Astrocyte (in vitro differentiated cells and primary cell): ENCODE measurements around the gene CHRNA5. TPM values are rescaled to one million over a fixed set of nuclear protein-coding genes. Genes with fewer than 3 reads are reported as not detected.

ENCODE experiments used
- DNase-seq: peaks from one replicate; pipeline ENCODE4 v3.0.0-alpha.2; 2010; ENCODE audit warnings: low read depth
- FAIRE-seq: peaks from 2 replicates; lab custom pipeline; 2011; peaks lifted over from hg19 to GRCh38; lab: Jason Lieb, UNC
- H2AFZ ChIP-seq: 2 replicates; pipeline ENCODE4 v1.6.0; 2012; ENCODE audit warnings: low read depth, low read length, inconsistent platforms
- H3K27ac ChIP-seq: 2 replicates; pipeline ENCODE4 v1.5.1; 2011; ENCODE audit warnings: low read depth, low read length, inconsistent platforms
- H3K27me3 ChIP-seq: 2 replicates; pipeline ENCODE4 v1.6.0; 2011; ENCODE audit warnings: low read length, inconsistent platforms; ENCODE audit not compliant: insufficient read depth
- H3K36me3 ChIP-seq: 2 replicates; pipeline ENCODE4 v1.5.1; 2011; ENCODE audit warnings: low read length, inconsistent platforms; ENCODE audit not compliant: insufficient read depth
- H3K4me1 ChIP-seq: 2 replicates; pipeline ENCODE4 v1.5.1; 2011; ENCODE audit warnings: low read length, inconsistent platforms; ENCODE audit not compliant: insufficient read depth
- H3K4me2 ChIP-seq: 2 replicates; pipeline ENCODE4 v1.6.0; 2012; ENCODE audit warnings: low read length, inconsistent platforms
- H3K4me3 ChIP-seq: 2 replicates; pipeline ENCODE4 v1.5.1; 2011; ENCODE audit warnings: low read depth, mild to moderate bottlenecking, low read length, inconsistent platforms; ENCODE audit not compliant: insufficient read depth
- H3K79me2 ChIP-seq: 2 replicates; pipeline ENCODE4 v1.6.0; 2012; ENCODE audit warnings: mild to moderate bottlenecking, low read length, inconsistent platforms; ENCODE audit not compliant: insufficient read depth
- H3K9ac ChIP-seq: 2 replicates; pipeline ENCODE4 v1.6.0; 2012; ENCODE audit warnings: mild to moderate bottlenecking, low read length, inconsistent platforms
- H3K9me3 ChIP-seq: 2 replicates; pipeline ENCODE4 v1.5.1; 2012; ENCODE audit warnings: low read depth, mild to moderate bottlenecking, low read length, inconsistent platforms; ENCODE audit not compliant: insufficient read depth
- H4K20me1 ChIP-seq: 2 replicates; pipeline ENCODE4 v1.6.0; 2012; ENCODE audit warnings: low read length, inconsistent platforms; ENCODE audit not compliant: insufficient read depth
- H3K27ac Mint-ChIP-seq: one replicate; pipeline ENCODE4 v1.8.0; 2021; ENCODE audit warnings: mild to moderate bottlenecking, mixed read lengths; ENCODE audit not compliant: unreplicated experiment
- H3K27me3 Mint-ChIP-seq: one replicate; pipeline ENCODE4 v1.8.0; 2021; ENCODE audit warnings: low read depth, mixed read lengths; ENCODE audit not compliant: unreplicated experiment
- H3K36me3 Mint-ChIP-seq: one replicate; pipeline ENCODE4 v1.8.0; 2021; ENCODE audit warnings: low read depth, mixed read lengths; ENCODE audit not compliant: unreplicated experiment
- H3K4me1 Mint-ChIP-seq: one replicate; pipeline ENCODE4 v1.8.0; 2021; ENCODE audit warnings: low read depth, mixed read lengths; ENCODE audit not compliant: unreplicated experiment
- H3K4me3 Mint-ChIP-seq: one replicate; pipeline ENCODE4 v1.8.0; 2021; ENCODE audit warnings: mild to moderate bottlenecking, moderate library complexity, mixed read lengths; ENCODE audit not compliant: unreplicated experiment
- H3K9me3 Mint-ChIP-seq: one replicate; pipeline ENCODE4 v1.8.0; 2021; ENCODE audit warnings: mild to moderate bottlenecking, mixed read lengths; ENCODE audit not compliant: unreplicated experiment
- CTCF ChIP-seq: IDR thresholded peaks from 2 replicates; pipeline ENCODE4 v1.5.1; 2011; ENCODE audit warnings: low read depth, mild to moderate bottlenecking, inconsistent platforms, low read length, moderate library complexity; ENCODE audit not compliant: insufficient read depth
- EZH2 ChIP-seq: IDR thresholded peaks from 2 replicates; pipeline ENCODE4 v1.6.1; 2012; ENCODE audit warnings: mild to moderate bottlenecking, low read length, inconsistent platforms; ENCODE audit not compliant: insufficient read depth
- total RNA-seq: library from RNA; stranded (reverse); gene quantifications from 2 replicates; pipeline ENCODE4 v1.2.1, GENCODE V29; 2021

CHRNA5 gene
- total RNA-seq, 1 donor from 2014 or later = 2.5 TPM

DNA sequence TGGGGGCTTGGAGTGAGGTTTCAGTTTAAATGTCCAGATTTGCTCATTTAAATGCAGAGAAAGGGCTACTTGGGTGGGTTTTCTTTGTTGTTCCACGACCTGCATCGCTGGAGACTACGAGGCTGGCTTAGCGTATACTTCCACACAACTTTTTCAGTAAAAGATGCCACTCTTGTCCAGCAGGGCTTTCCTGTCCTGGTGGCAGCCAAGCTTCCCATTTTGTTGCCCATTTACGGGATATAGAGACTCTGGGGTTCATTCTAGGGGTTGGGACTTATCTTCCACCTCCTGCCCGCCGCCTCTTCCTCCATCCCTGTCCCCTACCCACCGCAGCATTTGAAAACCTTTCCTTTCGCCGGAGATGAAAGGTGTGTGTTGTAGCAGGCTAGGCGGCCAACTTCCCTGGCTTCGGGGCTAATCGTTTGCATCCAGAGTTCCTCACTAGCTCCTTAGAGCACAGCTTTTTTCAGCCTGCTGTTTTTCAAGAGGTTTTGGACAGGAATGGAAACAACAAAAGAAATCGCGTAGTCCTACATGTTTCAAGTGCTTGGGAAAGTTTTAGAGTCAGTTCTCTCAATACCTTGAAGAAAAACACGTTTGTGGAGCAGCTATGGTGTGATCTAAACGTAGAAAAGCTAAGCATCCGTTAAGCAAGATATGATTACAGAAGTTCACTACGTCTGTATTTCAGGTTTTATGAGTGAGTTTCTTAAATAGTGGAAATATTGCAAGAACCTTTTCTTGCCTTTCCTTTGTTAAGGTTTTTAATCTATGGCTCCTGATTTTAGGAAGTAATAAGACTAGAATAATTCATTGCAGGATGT, 843 bp downstream of the CHRNA5 start:
- TF ChIP-seq CTCF (peak; percentile 9), EZH2 (no peak)
- DNase-seq = peak; percentile 9
- Histone ChIP-seq H3K4me1 (no peaks in the 10 kb centered on the region), H2AFZ (peak overlapping the region; percentile 83), H3K79me2 (no peaks in the 10 kb centered on the region), H3K9me3 (no peaks in the 10 kb centered on the region), H3K27me3 (no peaks in the 10 kb centered on the region), H3K27ac (no peak overlapping the region), H3K4me3 (peak overlapping the region; percentile 79), H4K20me1 (no peaks in the 10 kb centered on the region), H3K4me2 (peak overlapping the region; percentile 97), H3K36me3 (no peaks in the 10 kb centered on the region), H3K9ac (peak overlapping the region; percentile 57)
- H3K4me1 Mint-ChIP-seq = no peaks in the 10 kb centered on the region
- H3K27me3 Mint-ChIP-seq = peaks cover 16% of the 10 kb centered on the region
- FAIRE-seq = no peak
- peak overlapping the region; percentile 16 for H3K27ac Mint-ChIP-seq
- peak overlapping the region; percentile 85 for H3K4me3 Mint-ChIP-seq
- H3K36me3 Mint-ChIP-seq = no peaks in the 10 kb centered on the region
- no peaks in the 10 kb centered on the region for H3K9me3 Mint-ChIP-seq

DNA sequence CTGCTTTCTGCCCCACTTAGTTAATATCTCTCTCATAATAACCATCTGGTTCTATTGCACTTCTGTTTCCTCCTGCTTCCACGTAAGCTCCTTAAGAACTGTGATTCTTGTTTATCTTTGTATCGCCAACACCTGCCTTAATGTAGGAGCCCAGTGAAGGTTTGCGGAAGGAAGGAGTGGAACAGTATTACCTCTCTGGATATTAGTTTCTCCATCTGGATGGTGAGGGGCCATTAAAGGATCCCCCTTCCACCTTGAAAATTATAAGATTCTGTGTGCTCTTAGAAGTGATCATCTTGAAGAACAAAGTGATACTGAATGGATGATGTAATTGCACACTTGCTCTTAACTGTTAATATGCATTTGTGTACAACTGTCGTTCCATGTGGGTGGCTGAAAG, 2.2 kb downstream of the CHRNA5 start:
- no peak overlapping the region for H3K4me2 ChIP-seq

More for the DNA sequence above, 2.2 kb downstream of the CHRNA5 start:
- H3K27me3 ChIP-seq = no peaks in the 10 kb centered on the region
- H3K4me3 ChIP-seq = no peak overlapping the region
- H3K36me3 Mint-ChIP-seq = no peaks in the 10 kb centered on the region
- H3K4me3 Mint-ChIP-seq = no peak overlapping the region
- no peak overlapping the region for H2AFZ ChIP-seq
- no peak overlapping the region for H3K9ac ChIP-seq
- H3K4me1 Mint-ChIP-seq = no peaks in the 10 kb centered on the region
- H4K20me1 ChIP-seq = no peaks in the 10 kb centered on the region
- FAIRE-seq (no peak), DNase-seq (no peak)
- H3K36me3 ChIP-seq = no peaks in the 10 kb centered on the region
- no peaks in the 10 kb centered on the region for H3K79me2 ChIP-seq
- no peak for TF ChIP-seq EZH2
- TF ChIP-seq CTCF = no peak
- no peak overlapping the region for H3K27ac ChIP-seq
- no peaks in the 10 kb centered on the region for H3K4me1 ChIP-seq
- no peaks in the 10 kb centered on the region for H3K9me3 Mint-ChIP-seq
- peaks cover 8% of the 10 kb centered on the region for H3K27me3 Mint-ChIP-seq
- H3K27ac Mint-ChIP-seq = no peak overlapping the region
- H3K9me3 ChIP-seq = no peaks in the 10 kb centered on the region
